ENCODE measurements around the gene TMPRSS15. TPM values are rescaled to one million over a fixed set of nuclear protein-coding genes. Genes with fewer than 3 reads are reported as not detected.
"Not testable (repeated sequence)": the region's sequence is repeated elsewhere in the genome, so short reads cannot be mapped to it uniquely, and the experiment has no call there.

Gene TMPRSS15
- 1.4 TPM for polyA plus RNA-seq (ENCODE audit: insufficient read length)

DNA sequence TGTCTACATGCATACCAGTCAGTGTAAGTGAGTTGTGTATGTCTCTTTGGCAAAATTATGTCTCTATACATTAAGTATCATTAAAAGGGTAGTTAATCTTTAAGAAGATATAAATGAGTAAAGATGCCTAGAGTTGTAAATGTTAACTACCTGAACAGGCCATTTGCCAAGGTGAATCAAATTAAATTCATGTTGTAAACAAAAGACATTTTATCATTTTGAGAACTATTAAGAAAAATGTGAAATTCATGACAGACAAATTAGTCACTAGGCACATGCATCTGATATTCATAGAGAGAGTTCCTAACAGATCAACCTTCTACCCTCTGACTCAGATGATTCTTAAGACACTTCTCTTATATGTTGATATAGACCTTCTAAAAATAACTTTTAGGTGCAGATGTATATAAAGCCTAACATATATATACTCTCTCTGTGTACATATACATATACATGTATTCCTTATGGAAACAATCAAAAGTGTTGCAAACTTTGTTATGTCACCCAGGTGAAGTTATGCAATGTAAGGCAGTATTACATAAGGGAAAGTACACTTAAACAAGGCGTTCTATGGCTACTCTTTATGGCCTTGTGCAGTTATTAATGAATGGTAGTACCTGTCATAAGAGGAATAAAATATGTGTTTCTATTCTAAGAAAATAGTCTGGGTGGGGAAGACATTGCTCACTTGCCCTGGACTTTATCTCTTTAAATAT lies at the start of gene TMPRSS15:
TSS of gene TMPRSS15 (minus strand) at position 51 of the 716 bp plus-strand sequence. CDS start 163 bp downstream, outside the sequence.
- DNase-seq (ENCODE audit: low read depth) = no peak

DNA sequence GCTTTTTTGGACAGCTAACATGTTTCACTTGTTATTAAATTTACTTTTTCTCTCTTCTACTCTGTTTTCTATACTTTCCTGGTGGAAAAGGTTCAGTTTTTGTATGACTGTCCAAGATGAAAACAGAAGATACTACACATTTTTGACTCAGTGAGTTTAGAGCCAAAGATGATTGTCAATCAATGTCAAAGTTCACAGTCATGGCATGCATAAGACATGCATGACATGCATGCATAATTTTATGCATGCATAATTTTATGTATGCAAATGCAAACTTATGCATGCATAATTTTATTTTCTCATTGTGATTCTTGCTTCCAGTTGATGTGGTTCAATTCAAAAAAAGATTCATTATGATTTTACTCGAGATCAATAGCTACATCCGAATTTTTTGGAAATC lies 48.1 kb upstream of the TMPRSS15 start:
- DNase-seq (ENCODE audit: low read depth) = no peak

DNA sequence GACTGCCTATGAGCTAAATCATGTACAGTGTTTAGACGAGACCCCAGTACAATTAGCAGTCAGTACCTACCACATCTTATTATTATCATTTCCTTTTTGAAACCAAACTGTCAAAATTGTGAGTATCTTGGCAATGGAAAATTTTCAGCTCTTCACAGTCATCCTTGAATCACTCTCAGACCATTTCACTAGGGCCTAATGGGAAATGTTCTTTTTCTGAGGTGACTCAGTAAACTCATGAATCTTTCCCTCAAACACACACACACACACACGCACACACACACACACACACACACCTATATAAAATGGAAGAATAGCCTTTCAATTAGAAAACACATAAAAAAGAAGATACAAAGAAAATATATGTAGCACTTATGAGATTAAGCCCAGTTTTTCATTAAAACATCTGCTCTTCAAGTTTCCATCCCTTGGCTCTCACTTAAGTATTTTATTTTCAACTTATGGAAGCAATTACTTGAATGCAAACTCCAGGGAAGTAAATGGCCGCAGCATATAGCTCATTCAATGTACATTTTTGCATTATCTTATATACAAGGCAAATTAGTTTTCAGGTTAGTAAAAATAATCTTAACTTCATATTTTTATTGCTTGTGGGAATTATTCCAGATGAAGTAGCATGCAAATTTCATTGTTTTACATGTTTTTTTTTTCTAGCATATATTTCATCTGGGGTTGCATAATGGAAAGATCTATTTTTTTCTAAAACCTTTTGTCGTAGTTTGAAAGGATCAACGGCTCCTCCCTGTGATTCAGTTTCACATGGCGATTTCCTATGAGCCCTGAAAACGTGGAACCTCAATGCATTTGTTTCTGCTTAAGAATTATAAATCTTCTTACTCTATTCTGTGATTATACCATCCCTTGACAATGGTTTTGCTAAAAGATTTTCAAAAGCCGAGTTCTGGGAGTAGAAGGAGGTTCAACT lies 46.3 kb upstream of the TMPRSS15 start:
- DNase-seq (ENCODE audit: low read depth) = no peak

GRCh38 chr21:18443701-18444100 lies 40.1 kb upstream of the TMPRSS15 start:
- DNase-seq (ENCODE audit: low read depth) = no peak

- DNase-seq (ENCODE audit: low read depth) = no peak
Observed at GRCh38 chr21:18443085-18443484, 39.5 kb upstream of the TMPRSS15 start.

DNA sequence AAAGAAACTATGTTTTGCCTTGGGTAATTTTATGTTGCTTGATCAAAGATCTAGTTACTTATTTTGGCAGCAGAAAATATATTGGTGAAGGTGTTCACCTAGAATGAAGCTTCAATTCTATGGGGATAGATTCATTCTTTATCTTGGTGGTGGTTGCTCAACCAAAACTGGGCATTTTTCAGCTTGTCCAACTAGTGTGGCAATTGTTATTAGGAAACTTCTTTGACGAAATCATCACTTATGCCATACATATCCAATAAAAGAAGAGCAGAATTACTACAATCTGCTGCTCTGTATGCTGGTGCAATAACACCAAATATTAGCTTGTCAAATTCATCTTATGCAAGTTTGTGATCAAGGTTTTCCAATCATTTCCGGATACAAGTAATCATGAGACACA lies 26.8 kb upstream of the TMPRSS15 start:
- no peak for DNase-seq (ENCODE audit: low read depth)

DNA sequence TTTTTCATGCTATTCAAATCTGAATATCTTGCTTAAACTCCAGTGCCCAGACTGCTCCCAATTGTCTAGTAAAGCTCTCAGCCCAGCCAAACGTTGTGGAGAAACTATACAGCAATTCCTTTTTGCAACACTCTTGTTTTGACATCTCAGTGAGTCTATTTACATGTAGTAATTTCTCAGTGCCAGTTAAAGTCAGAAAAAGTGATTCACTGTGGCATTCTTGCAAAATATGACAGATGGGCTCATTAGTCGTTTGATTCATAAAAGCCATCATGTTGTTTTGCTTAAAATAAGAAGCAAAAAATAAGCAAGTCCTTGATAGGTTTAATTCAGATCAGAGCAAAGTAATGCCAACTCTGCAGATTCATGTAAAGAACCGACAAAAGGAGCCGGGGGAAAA lies 20.7 kb upstream of the TMPRSS15 start:
- no peak for DNase-seq (ENCODE audit: low read depth)

- DNase-seq (ENCODE audit: low read depth) = no peak
Observed at GRCh38 chr21:18417141-18417790, 13.7 kb upstream of the TMPRSS15 start.

GRCh38 chr21:18411565-18411964 lies 8.0 kb upstream of the TMPRSS15 start:
- DNase-seq (ENCODE audit: low read depth) = no peak

- no peak for DNase-seq (ENCODE audit: low read depth)
Observed at GRCh38 chr21:18409579-18409978, 6.0 kb upstream of the TMPRSS15 start.

DNA sequence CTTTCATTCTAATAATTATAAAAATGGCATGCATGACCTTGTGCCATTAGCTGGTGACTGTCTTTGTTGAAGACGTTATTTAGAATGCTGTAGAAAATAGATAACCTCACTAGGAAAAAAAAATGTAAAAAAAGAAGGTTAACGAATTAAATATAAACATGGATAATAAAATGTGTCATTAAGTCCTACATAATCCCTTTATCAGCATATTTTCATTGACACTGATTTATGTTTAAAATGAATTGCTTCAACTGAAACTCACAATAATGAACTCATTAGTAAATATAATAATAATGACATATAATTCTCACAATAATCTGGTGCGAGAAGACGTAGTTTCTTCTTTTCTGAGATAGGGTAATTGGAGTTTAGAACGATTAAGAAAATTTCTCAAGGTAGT lies 4.7 kb downstream of the TMPRSS15 start:
- DNase-seq (ENCODE audit: low read depth) = no peak

- no peak for DNase-seq (ENCODE audit: low read depth)
Observed at GRCh38 chr21:18387994-18388393, 15.6 kb downstream of the TMPRSS15 start.

- DNase-seq (ENCODE audit: low read depth) = no peak
Observed at GRCh38 chr21:18384771-18385170, 18.8 kb downstream of the TMPRSS15 start.

DNA sequence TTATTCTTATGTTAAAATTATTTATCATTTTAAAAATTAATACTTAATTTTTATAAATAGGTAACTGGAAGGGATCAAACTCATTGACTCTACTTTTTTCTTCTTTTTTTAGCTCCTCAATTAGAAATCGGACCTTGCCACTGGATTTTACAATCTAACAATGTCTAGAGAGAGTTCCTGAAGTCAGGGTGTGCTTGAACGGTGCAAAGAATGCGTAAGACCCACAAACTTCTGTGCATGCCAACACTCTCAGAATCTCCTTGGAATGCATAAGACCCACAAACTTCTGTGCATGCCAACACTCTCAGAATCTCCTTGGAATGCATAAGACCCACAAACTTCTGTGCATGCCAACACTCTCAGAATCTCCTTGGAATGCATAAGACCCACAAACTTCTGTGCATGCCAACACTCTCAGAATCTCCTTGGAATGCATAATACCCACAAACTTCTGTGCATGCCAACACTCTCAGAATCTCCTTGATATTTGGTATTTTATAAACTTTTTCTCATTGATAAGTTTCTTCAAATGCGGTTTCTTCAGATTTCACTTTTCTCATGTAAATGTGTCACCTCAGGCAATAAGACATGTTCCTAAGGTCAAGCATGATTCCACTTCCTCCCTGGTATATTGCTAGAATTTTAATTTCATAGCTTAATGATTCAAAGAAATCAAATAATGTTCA lies 20.5 kb downstream of the TMPRSS15 start:
- not testable (repeated sequence) for DNase-seq (ENCODE audit: low read depth)

GRCh38 chr21:18382141-18382540 lies 21.4 kb downstream of the TMPRSS15 start:
- no peak for DNase-seq (ENCODE audit: low read depth)

- no peak for DNase-seq (ENCODE audit: low read depth)
Observed at GRCh38 chr21:18373606-18374005, 30.0 kb downstream of the TMPRSS15 start.

- no peak for DNase-seq (ENCODE audit: low read depth)
Observed at GRCh38 chr21:18370301-18370700, 33.3 kb downstream of the TMPRSS15 start.

DNA sequence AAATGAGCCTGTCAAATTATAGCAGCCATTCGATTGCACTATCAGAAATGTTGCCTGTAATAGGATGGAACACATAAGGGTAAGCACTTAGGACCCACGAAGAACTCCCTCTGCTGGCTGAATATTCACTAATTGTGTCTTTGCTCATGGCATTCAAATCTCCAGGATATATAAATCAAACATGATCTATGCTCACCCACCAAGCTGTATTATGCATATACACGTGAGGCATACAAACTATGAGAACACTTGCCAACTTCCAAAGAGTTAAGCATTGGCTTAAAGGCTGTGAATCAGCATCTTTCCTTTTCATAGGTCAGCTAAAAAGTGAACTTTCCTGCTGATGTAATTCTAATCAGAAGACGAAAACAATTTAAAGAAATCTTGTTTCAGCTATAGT lies 34.5 kb downstream of the TMPRSS15 start:
- peak; percentile 6 for DNase-seq (ENCODE audit: low read depth)

DNA sequence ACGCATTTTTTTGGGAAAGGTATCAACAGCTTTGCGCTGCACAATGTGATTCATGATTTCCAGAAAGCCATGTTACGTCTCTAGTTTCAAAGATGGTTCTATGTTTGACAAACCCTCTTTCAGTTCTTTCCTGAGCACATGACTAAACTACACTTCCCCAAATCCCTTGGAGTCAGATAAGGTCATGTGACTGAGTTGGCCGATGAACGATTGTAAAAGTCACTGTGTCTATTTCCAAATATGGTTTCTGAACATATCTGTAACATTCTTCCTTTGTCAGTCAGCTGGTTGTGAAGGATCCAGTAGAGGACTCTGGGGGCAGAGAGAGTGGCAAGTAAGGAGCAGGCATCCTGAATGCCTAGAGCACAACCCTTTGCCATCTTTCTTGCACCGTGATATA lies 35.4 kb downstream of the TMPRSS15 start:
- DNase-seq (ENCODE audit: low read depth) = no peak

DNA sequence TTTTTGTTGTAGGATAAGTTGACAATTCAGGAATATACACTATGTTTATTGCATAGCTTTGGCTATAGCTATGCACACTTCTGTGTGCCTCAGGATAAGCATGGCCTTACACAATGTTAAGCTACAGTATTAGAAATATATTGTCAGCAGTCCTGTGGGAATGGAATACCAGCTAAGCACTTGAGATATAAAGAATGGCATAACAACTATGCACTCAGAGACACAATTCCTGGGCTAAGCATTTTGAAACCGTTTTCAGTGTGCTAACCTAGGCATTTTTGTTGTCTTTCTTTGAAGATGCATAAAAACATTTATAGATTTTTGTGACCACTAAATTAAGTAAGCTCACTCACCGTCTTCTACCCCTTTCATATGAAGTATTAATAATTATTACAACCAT lies 46.8 kb downstream of the TMPRSS15 start:
- DNase-seq (ENCODE audit: low read depth) = no peak

GRCh38 chr21:18354947-18355346 lies 48.6 kb downstream of the TMPRSS15 start:
- DNase-seq (ENCODE audit: low read depth) = no peak

- no peak for DNase-seq (ENCODE audit: low read depth)
Observed at GRCh38 chr21:18350216-18350615, 53.4 kb downstream of the TMPRSS15 start.
